Vagina (tissue), 2 donors: ENCODE data around the gene EDRF1. TPM values are rescaled to one million over a fixed set of nuclear protein-coding genes. Genes with fewer than 3 reads are reported as not detected.

Source experiments
- DNase-seq, 2 donors: peaks; one replicate each; pipeline ENCODE4 v3.0.0-alpha.2; 2017; ENCODE audit errors: extremely low spot score in 2 of 2
- H3K27ac ChIP-seq: fragments of 200-600 bp; sonication (generic); one replicate; pipeline ENCODE4 v1.5.1; 2019
- H3K27me3 ChIP-seq: fragments of 200-600 bp; sonication (generic); one replicate; pipeline ENCODE4 v1.5.1; 2019
- H3K36me3 ChIP-seq, 2 donors: fragments of 200-600 bp; sonication (generic); one replicate each; pipeline ENCODE4 v1.5.1; 2017 to 2019
- H3K4me1 ChIP-seq: fragments of 200-600 bp; sonication (generic); one replicate; pipeline ENCODE4 v1.5.1; 2019
- H3K4me3 ChIP-seq, 2 donors: fragments of 200-600 bp; sonication (generic); 1 replicate in 1 of 2; 2 replicates in 1 of 2; pipeline ENCODE4 v1.5.1; 2016 to 2019
- H3K9me3 ChIP-seq: fragments of 200-600 bp; sonication (generic); one replicate; pipeline ENCODE4 v1.5.1; 2019
- CTCF ChIP-seq, 3 experiments: fragments of 450-650 bp in 2 of 3; fragments of 200-600 bp in 1 of 3; sonication (generic) in 1 of 3; IDR thresholded peaks; one replicate each; pipeline ENCODE4 v1.5.1; 2017 to 2019; ENCODE audit warnings: antibody characterized with exemption in 3 of 3, mild to moderate bottlenecking in 2 of 3, moderate library complexity in 2 of 3
- POLR2A ChIP-seq, 2 donors: fragments of 450-650 bp; IDR thresholded peaks; one replicate each; pipeline ENCODE4 v1.6.1; 2017; ENCODE audit warnings: antibody characterized with exemption in 2 of 2, mild to moderate bottlenecking in 2 of 2, moderate library complexity in 2 of 2
- POLR2AphosphoS5 ChIP-seq, 2 donors: sonication (generic); formaldehyde crosslinking; IDR thresholded peaks; one replicate each; pipeline ENCODE4 v1.9.0; 2017; ENCODE audit warnings: antibody characterized with exemption in 2 of 2, mild to moderate bottlenecking in 2 of 2, low read depth in 1 of 2; ENCODE audit not compliant: insufficient read depth in 1 of 2
- intact Hi-C: fragments of 100-400 bp; cut with DNase I; formaldehyde crosslinking; loops from one replicate; pipeline ENCODE4 v1.15.1; 2023
- total RNA-seq: library from RNA; depleted of rRNA; stranded (reverse); fragments of >200 nt; gene quantifications from one replicate; pipeline ENCODE4 v1.2.3, GENCODE V29; 2016

Gene EDRF1
- total RNA-seq, 1 donor from 2014 or later, result 16.5 TPM

GRCh38 chr10:125769175-125769574 is 49.7 kb downstream of the EDRF1 start:
- Histone ChIP-seq H3K4me1 (no peaks in the 10 kb centered on the region), H3K27me3 (no peaks in the 10 kb centered on the region), H3K9me3 (no peaks in the 10 kb centered on the region), H3K4me3 (no peak overlapping the region), H3K27ac (no peak overlapping the region), H3K36me3 (peaks cover 0 to 18% of the 10 kb centered on the region in 2 donors)
- TF ChIP-seq CTCF (IDR thresholded peaks at IDR 0.05) (no peak), POLR2A (IDR thresholded peaks at IDR 0.05) (no peak), POLR2AphosphoS5 (IDR thresholded peaks at IDR 0.05; ENCODE audit: insufficient read depth in 1 of 2, low read depth in 1 of 2) (no peak)
- intact Hi-C loops, result no loop called here
- no peak for DNase-seq

GRCh38 chr10:125770844-125771243 is 51.3 kb downstream of the EDRF1 start:
- H3K27ac ChIP-seq, result no peak overlapping the region
- no peaks in the 10 kb centered on the region for H3K27me3 ChIP-seq
- intact Hi-C loops, result no loop called here
- no peaks in the 10 kb centered on the region for H3K4me1 ChIP-seq
- no peaks in the 10 kb centered on the region for H3K9me3 ChIP-seq
- H3K4me3 ChIP-seq, result no peak overlapping the region
- DNase-seq, result no peak
- TF ChIP-seq CTCF (IDR thresholded peaks at IDR 0.05), result no peak
- TF ChIP-seq POLR2AphosphoS5 (IDR thresholded peaks at IDR 0.05; ENCODE audit: insufficient read depth in 1 of 2, low read depth in 1 of 2), result no peak
- no peak for TF ChIP-seq POLR2A (IDR thresholded peaks at IDR 0.05)
- H3K36me3 ChIP-seq, result peaks cover 0 to 4% of the 10 kb centered on the region in 2 donors

- intact Hi-C loops, result no loop called here
- Histone ChIP-seq H3K9me3 (no peaks in the 10 kb centered on the region), H3K27ac (no peak overlapping the region), H3K4me1 (no peaks in the 10 kb centered on the region), H3K27me3 (no peaks in the 10 kb centered on the region), H3K4me3 (no peak overlapping the region), H3K36me3 (no peaks in the 10 kb centered on the region)
- no peak for TF ChIP-seq CTCF (IDR thresholded peaks at IDR 0.05)
- TF ChIP-seq POLR2AphosphoS5 (IDR thresholded peaks at IDR 0.05; ENCODE audit: insufficient read depth in 1 of 2, low read depth in 1 of 2), result no peak
- TF ChIP-seq POLR2A (IDR thresholded peaks at IDR 0.05), result no peak
- no peak for DNase-seq
Observed at GRCh38 chr10:125772112-125772863, 52.8 kb downstream of the EDRF1 start.

- H3K36me3 ChIP-seq, result no peaks in the 10 kb centered on the region
- intact Hi-C loops, result no loop called here
- TF ChIP-seq POLR2A (IDR thresholded peaks at IDR 0.05) (no peak), CTCF (IDR thresholded peaks at IDR 0.05) (no peak), POLR2AphosphoS5 (IDR thresholded peaks at IDR 0.05; ENCODE audit: insufficient read depth in 1 of 2, low read depth in 1 of 2) (no peak)
Observed at GRCh38 chr10:125772864-125773180, 53.3 kb downstream of the EDRF1 start.

GRCh38 chr10:125773687-125774543 is 54.4 kb downstream of the EDRF1 start:
- Histone ChIP-seq H3K27me3 (no peaks in the 10 kb centered on the region), H3K4me3 (no peak overlapping the region), H3K27ac (no peak overlapping the region), H3K9me3 (no peaks in the 10 kb centered on the region), H3K36me3 (no peaks in the 10 kb centered on the region), H3K4me1 (no peaks in the 10 kb centered on the region)
- no peak for DNase-seq
- intact Hi-C loops, result no loop called here
- TF ChIP-seq CTCF (IDR thresholded peaks at IDR 0.05) (no peak), POLR2AphosphoS5 (IDR thresholded peaks at IDR 0.05; ENCODE audit: insufficient read depth in 1 of 2, low read depth in 1 of 2) (no peak)

More at GRCh38 chr10:125772864-125773180, 53.3 kb downstream of the EDRF1 start:
- no peak overlapping the region for H3K27ac ChIP-seq
- H3K27me3 ChIP-seq, result no peaks in the 10 kb centered on the region
- H3K9me3 ChIP-seq, result no peaks in the 10 kb centered on the region
- DNase-seq, result no peak
- H3K4me3 ChIP-seq, result no peak overlapping the region
- H3K4me1 ChIP-seq, result no peaks in the 10 kb centered on the region
